IMR-90 (cell line): Measurements from ENCODE around the gene UTP18. TPM values are rescaled to one million over a fixed set of nuclear protein-coding genes. Genes with fewer than 3 reads are reported as not detected.

Source experiments
- ATAC-seq: fragments of 200-7000 bp; cut with Tn5 transposase; 2 replicates; pipeline ENCODE4 v1.9.1; 2020; ENCODE audit warnings: low read depth, mild to moderate bottlenecking, moderate library complexity
- BruUV-seq: library from RNA; stranded (reverse); fragments of 400-500 nt; replicated peaks from 2 replicates; lab custom pipeline; 2021; lab: Mats Ljungman, UMichigan
- CTCF ChIA-PET: fragments of 300-600 bp; formaldehyde crosslinking; extraction: SDS; loops from one replicate; lab custom pipeline; 2021; ENCODE audit warnings: antibody characterized with exemption; lab: Yijun Ruan, JAX
- POLR2A ChIA-PET: fragments of 300-600 bp; sonication (Branson Sonifier 250); formaldehyde crosslinking; loops from one replicate; lab custom pipeline; 2022; ENCODE audit warnings: antibody characterized with exemption; ENCODE audit not compliant: unreplicated experiment; lab: Charles Lee
- DNase-seq: peaks from one replicate; pipeline ENCODE4 v3.0.0; 2013
- H2AFZ ChIP-seq: replicated peaks from 2 replicates; pipeline ENCODE3; 2013; ENCODE audit warnings: low read length, mild to moderate bottlenecking; ENCODE audit not compliant: poor library complexity
- H2AK5ac ChIP-seq: 2 replicates; pipeline ENCODE4 v1.6.1; 2013; ENCODE audit warnings: low read depth, low read length, inconsistent platforms
- H2AK9ac ChIP-seq: replicated peaks from 2 replicates; pipeline ENCODE3; 2013; ENCODE audit warnings: mild to moderate bottlenecking, low read depth, low read length, moderate library complexity; ENCODE audit not compliant: poor library complexity
- H2BK120ac ChIP-seq: 2 replicates; pipeline ENCODE4 v1.6.1; 2013; ENCODE audit warnings: low read depth, low read length, inconsistent platforms
- H2BK15ac ChIP-seq: 3 replicates; pipeline ENCODE4 v1.6.1; 2013; ENCODE audit warnings: low read depth, low read length, inconsistent platforms
- H2BK20ac ChIP-seq: 2 replicates; pipeline ENCODE4 v1.6.1; 2013; ENCODE audit warnings: low read depth, mild to moderate bottlenecking, inconsistent platforms, low read length, moderate library complexity
- H2BK5ac ChIP-seq: 2 replicates; pipeline ENCODE4 v1.6.1; 2013; ENCODE audit warnings: mild to moderate bottlenecking, low read depth, low read length, inconsistent platforms; ENCODE audit not compliant: poor library complexity, severe bottlenecking
- H3K14ac ChIP-seq: replicated peaks from 2 replicates; pipeline ENCODE4 v1.6.1; 2013; ENCODE audit warnings: low read depth, low read length, inconsistent platforms
- H3K18ac ChIP-seq: 2 replicates; pipeline ENCODE4 v1.6.1; 2013; ENCODE audit warnings: low read depth, low read length, control low read depth
- H3K23ac ChIP-seq: 2 replicates; pipeline ENCODE4 v1.6.1; 2013; ENCODE audit warnings: low read depth, low read length, inconsistent platforms
- H3K27ac ChIP-seq: 2 replicates; pipeline ENCODE4 v1.5.1; 2013; ENCODE audit warnings: mild to moderate bottlenecking, control low read depth, low read length; ENCODE audit not compliant: insufficient read depth
- H3K27me3 ChIP-seq: 2 replicates; pipeline ENCODE4 v1.6.1; 2013; ENCODE audit warnings: low read length; ENCODE audit not compliant: control insufficient read depth, insufficient read depth
- H3K36me3 ChIP-seq: 2 replicates; pipeline ENCODE4 v1.6.1; 2013; ENCODE audit warnings: low read length, mixed read lengths; ENCODE audit not compliant: control insufficient read depth, insufficient read depth
- H3K4ac ChIP-seq: 2 replicates; pipeline ENCODE4 v1.6.1; 2013; ENCODE audit warnings: low read depth, low read length, inconsistent platforms
- H3K4me1 ChIP-seq: 2 replicates; pipeline ENCODE4 v1.6.1; 2013; ENCODE audit warnings: low read length, mixed read lengths; ENCODE audit not compliant: control insufficient read depth, insufficient read depth
- H3K4me2 ChIP-seq: 2 replicates; pipeline ENCODE4 v1.6.1; 2013; ENCODE audit warnings: low read depth, mild to moderate bottlenecking, control low read depth, low read length, moderate library complexity
- H3K4me3 ChIP-seq: 2 replicates; pipeline ENCODE4 v1.5.1; 2013; ENCODE audit warnings: low read depth, mild to moderate bottlenecking, control low read depth, low read length, moderate library complexity; ENCODE audit not compliant: insufficient read depth
- H3K56ac ChIP-seq: 2 replicates; pipeline ENCODE4 v1.6.1; 2013; ENCODE audit warnings: low read length, inconsistent platforms; ENCODE audit not compliant: insufficient read depth; ENCODE audit errors: extremely low read depth
- H3K79me1 ChIP-seq, 2 experiments: 2 replicates each; pipeline ENCODE4 v1.6.1; 2013; ENCODE audit warnings: low read length in 2 of 2, inconsistent platforms in 1 of 2, low read depth in 1 of 2
- H3K9ac ChIP-seq: 2 replicates; pipeline ENCODE4 v1.6.1; 2013; ENCODE audit warnings: low read depth, low read length, control low read depth
- H3K9me1 ChIP-seq: 2 replicates; pipeline ENCODE4 v1.6.1; 2013; ENCODE audit warnings: low read length, inconsistent platforms; ENCODE audit not compliant: insufficient read depth
- H3K9me3 ChIP-seq: 2 replicates; pipeline ENCODE4 v1.6.1; 2013; ENCODE audit warnings: low read length; ENCODE audit not compliant: control insufficient read depth, insufficient read depth
- H4K20me1 ChIP-seq: 2 replicates; pipeline ENCODE4 v1.6.1; 2013; ENCODE audit warnings: low read length, inconsistent platforms; ENCODE audit not compliant: insufficient read depth
- H4K5ac ChIP-seq: 2 replicates; pipeline ENCODE4 v1.6.1; 2013; ENCODE audit warnings: mild to moderate bottlenecking, low read depth, low read length, control low read depth
- H4K8ac ChIP-seq, 2 experiments: 2 replicates each; pipeline ENCODE4 v1.6.1; 2013; ENCODE audit warnings: low read depth in 2 of 2, low read length in 2 of 2, control low read depth in 1 of 2, inconsistent platforms in 1 of 2
- H4K91ac ChIP-seq: 2 replicates; pipeline ENCODE4 v1.6.1; 2013; ENCODE audit warnings: low read depth, low read length, inconsistent platforms; ENCODE audit not compliant: insufficient read depth
- BHLHE40 ChIP-seq: fragments of 150-350 bp; IDR thresholded peaks from 2 replicates; pipeline ENCODE4 v1.6.1; 2016; ENCODE audit warnings: mild to moderate bottlenecking, low read depth, low read length
- CEBPB ChIP-seq: IDR thresholded peaks from 2 replicates; pipeline ENCODE4 v1.6.1; 2012; ENCODE audit warnings: low read depth, low read length, improper control_type of control experiment
- WGBS, 2 experiments: methylation state at CpG; one replicate each; pipeline versions ENCODE4 v1.1.5 to v1.1.7; 2013; ENCODE audit warnings: missing lambda C conversion rate in 2 of 2; ENCODE audit not compliant: insufficient read length in 1 of 2; ENCODE audit errors: extremely low coverage in 2 of 2; 5-methylcytosine and 5-hydroxymethylcytosine counted together
- dilution Hi-C: fragments of 300-500 bp; cut with HindIII; formaldehyde crosslinking; loops from one replicate; pipeline ENCODE4 v1.14.3; 2018; ENCODE audit warnings: low sequenced_read_pairs; ENCODE audit not compliant: unreplicated experiment
- in situ Hi-C: fragments of 300-500 bp; cut with MboI; formaldehyde crosslinking; loops from 3 replicates; pipeline ENCODE4 v1.14.3; 2019; ENCODE audit warnings: low sequenced_read_pairs, inconsistent platforms, mixed read lengths
- intact Hi-C: fragments of 100-400 bp; cut with micrococcal nuclease; formaldehyde crosslinking; loops from 2 replicates; pipeline ENCODE4 v1.10.0; 2022
- polyA plus RNA-seq, 3 experiments: library from polyadenylated mRNA; depleted of rRNA; stranded (reverse); fragments of >200 nt; gene quantifications; 2 replicates each; pipeline ENCODE4 v1.2.3, GENCODE V29; 2012; ENCODE audit warnings: low replicate concordance in 1 of 3
- total RNA-seq: library from RNA; depleted of rRNA; stranded (reverse); fragments of >200 nt; gene quantifications from 2 replicates; pipeline ENCODE4 v1.2.3, GENCODE V29; 2012

The UTP18 gene
- total and polyA plus RNA-seq, 2 of the 4 experiments (the other 2 are of a cell fraction), result 17.7 to 22.4 TPM

- 0 out of 2 replicates have a peak, but pooled peaks cover 7% of the 10 kb centered on the region for H3K36me3 ChIP-seq
- no peak overlapping the region for H4K91ac ChIP-seq
- DNase-seq (peak; percentile 68), ATAC-seq (no peak)
- H3K27ac ChIP-seq, result no peak overlapping the region
- H2AK9ac ChIP-seq, result no peak overlapping the region
- ChIA-PET CTCF (no interaction called here), POLR2A (no interaction called here)
- no peak overlapping the region for H2BK15ac ChIP-seq
- intact Hi-C loops, result no loop called here
- H3K9ac ChIP-seq, result no peak overlapping the region
- no CpG with 5 or more reads among the region's 4 CpGs for WGBS, 2 experiments
- H3K27me3 ChIP-seq, result no peaks in the 10 kb centered on the region
- no peak overlapping the region for H3K4ac ChIP-seq
- in situ Hi-C loops, result no loop called here
- dilution Hi-C loops, result no loop called here
- H3K9me1 ChIP-seq, result 0 out of 2 replicates have a peak, but pooled peaks cover 3% of the 10 kb centered on the region
- H2BK5ac ChIP-seq, result no peak overlapping the region
- H3K56ac ChIP-seq, result no peak overlapping the region
- no peak overlapping the region for H3K23ac ChIP-seq
- no peak overlapping the region for H3K14ac ChIP-seq
- H3K79me1 ChIP-seq, result peaks cover 28 to 48% of the 10 kb centered on the region in 2 experiments
- TF ChIP-seq CEBPB (peak; percentile 76), BHLHE40 (no peak)
- no peak overlapping the region for H2BK120ac ChIP-seq
- H4K5ac ChIP-seq, result no peak overlapping the region
- 0 out of 2 replicates have a peak, but pooled peaks cover 2% of the 10 kb centered on the region for H3K4me1 ChIP-seq
- peaks cover 9% of the 10 kb centered on the region; the same call in 1 of the 2 replicates for H4K20me1 ChIP-seq
- no TSS peak for BruUV-seq
- H2AK5ac ChIP-seq, result no peak overlapping the region
- no peak overlapping the region for H2AFZ ChIP-seq
- no peak overlapping the region for H3K4me2 ChIP-seq
- H4K8ac ChIP-seq, result no peak overlapping the region
- H2BK20ac ChIP-seq, result no peak overlapping the region
- H3K9me3 ChIP-seq, result no peaks in the 10 kb centered on the region
- H3K18ac ChIP-seq, result no peak overlapping the region
- H3K4me3 ChIP-seq, result no peak overlapping the region
These were observed 32.2 kb upstream of the UTP18 start for GRCh38 chr17:51228161-51228560.
